ENCODE results near the gene EXOC3.

Gene EXOC3

DNA sequence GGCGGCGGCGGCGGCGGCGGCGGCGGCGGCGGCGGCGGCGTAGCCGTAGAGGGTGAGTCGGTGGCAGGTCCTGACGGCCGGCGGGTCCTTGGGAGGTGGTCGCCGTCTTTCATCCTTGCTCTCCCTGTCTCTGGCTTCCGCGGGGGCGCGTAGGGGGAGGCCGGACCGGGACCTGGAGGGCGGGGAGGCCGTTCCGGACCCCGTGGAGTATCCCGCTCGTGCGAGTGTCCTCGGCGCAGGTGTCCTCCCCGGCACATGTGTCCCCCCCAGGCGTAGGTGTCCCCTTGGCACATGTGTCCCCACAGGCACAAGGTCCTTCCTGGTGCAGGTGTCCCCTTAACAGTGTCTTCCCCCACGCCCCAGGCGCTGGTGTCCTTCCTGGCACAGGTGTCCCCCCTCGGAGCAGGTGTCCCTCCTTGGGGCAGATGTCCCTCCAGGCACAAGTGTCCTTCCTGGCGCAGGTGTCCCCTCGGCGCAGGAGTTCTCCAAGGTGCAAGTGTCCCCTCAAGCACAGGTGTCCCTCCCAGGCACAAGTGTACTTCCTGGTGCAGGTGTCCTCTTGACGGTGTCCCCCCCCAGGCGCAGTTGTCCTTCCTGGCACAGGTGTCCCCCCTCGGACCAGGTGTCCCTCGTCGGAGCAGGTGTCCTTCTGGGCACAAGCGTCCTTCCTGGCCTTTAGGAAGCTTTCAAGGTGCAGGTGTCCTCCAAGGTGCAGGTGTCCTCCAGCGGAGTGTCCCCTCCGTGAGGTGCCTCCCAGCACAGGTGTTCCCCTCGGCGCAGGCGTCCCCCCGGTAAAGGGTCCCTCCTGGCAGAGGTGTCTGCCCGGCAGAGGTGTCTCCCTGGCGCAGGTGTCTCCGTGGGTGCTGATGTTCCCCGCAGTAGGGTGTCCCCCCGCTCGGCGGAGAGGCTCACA is 519 bp downstream of the EXOC3 start:
- no peak for DNase-seq (ENCODE audit: low read depth)
- TF ChIP-seq, protein P1, sequence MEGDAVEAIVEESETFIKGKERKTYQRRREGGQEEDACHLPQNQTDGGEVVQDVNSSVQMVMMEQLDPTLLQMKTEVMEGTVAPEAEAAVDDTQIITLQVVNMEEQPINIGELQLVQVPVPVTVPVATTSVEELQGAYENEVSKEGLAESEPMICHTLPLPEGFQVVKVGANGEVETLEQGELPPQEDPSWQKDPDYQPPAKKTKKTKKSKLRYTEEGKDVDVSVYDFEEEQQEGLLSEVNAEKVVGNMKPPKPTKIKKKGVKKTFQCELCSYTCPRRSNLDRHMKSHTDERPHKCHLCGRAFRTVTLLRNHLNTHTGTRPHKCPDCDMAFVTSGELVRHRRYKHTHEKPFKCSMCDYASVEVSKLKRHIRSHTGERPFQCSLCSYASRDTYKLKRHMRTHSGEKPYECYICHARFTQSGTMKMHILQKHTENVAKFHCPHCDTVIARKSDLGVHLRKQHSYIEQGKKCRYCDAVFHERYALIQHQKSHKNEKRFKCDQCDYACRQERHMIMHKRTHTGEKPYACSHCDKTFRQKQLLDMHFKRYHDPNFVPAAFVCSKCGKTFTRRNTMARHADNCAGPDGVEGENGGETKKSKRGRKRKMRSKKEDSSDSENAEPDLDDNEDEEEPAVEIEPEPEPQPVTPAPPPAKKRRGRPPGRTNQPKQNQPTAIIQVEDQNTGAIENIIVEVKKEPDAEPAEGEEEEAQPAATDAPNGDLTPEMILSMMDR (conservative IDR thresholded peaks at IDR 0.05; ENCODE audit: low read depth, low read length), result no peak
- H3K4me3 ChIP-seq (ENCODE audit: low read length), result peak overlapping the region; percentile 97

DNA sequence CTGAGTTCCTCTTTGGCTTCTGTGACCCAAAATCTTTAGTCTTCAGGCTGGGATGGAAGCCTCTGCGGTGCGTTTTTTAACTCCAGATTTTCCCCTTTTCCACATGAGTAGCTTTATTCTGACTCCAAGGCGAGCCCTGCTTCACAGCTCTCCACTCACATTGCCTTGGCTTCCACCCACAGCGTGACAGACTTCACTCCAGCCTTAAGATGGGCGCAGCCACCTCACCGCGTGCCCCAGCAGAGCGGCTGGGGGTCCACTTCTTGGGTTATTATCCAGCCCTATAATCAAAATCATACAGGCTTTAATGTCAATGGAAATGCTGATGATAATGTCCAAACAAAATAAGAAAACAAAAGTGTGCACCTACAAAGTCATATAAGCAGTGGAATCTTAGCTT is 1.2 kb downstream of the EXOC3 start:
- no peak for DNase-seq (ENCODE audit: low read depth)
- TF ChIP-seq, protein P1 (conservative IDR thresholded peaks at IDR 0.05; ENCODE audit: low read depth, low read length), result no peak
- H3K4me3 ChIP-seq (ENCODE audit: low read length), result peak overlapping the region; percentile 97

DNA sequence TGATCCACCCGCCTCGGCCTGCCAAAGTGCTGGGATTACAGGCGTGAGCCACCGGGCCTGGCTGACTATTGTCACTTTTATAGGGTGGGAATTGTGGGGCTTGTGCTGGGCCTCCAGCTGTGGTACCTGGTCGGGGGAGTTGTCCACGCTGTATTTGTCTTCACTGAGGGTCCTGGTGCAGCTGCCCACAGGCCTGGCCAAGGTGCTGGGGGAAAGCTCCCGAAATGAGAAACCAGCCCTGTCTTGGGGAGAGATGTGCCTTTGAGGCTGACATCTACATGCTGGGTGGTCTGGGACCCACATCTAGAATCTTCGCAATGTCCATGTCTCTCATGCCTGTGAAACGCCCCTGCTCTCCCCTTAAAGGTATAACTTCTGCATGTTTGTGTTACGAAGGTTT is 2.6 kb downstream of the EXOC3 start:
- TF ChIP-seq, protein P1 (conservative IDR thresholded peaks at IDR 0.05; ENCODE audit: low read depth, low read length), result no peak
- no peak for DNase-seq (ENCODE audit: low read depth)
- H3K4me3 ChIP-seq (ENCODE audit: low read length), result no peak overlapping the region

DNA sequence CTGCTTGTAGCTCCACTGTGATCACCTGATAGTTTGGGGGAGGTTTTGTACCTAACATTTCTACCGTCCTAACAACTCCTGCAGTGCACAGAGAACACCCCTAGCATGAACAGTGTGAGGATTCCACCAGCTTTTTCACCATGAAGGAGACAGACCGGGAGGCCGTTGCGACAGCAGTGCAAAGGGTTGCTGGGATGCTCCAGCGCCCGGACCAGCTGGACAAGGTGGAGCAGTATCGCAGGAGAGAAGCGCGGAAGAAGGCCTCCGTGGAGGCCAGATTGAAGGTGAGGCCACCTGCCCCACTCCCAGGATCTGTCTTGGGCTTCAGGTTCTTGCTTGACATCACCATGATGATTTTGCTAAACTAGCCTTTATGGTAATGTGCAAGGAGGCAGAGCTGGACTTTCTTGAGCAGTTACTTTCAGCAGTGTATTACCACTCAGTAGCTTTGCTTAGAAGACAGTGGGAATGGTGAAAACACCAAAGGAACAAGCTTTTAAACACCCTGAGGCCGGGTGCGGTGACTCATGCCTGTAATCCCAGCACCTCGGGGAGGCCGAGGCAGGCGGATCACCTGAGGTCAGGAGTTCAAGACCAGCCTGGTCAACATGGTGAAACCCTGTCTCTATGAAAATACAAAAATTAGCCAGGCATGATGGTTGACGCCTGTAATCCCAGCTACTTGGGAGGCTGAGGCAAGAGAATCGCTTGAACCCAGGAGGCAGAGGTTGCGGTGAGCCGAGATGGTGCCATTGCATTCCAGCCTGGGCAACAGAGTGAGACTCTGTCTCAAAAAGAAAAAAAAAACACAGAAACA is 3.3 kb downstream of the EXOC3 start:
- DNase-seq (ENCODE audit: low read depth), result no peak
- no peak overlapping the region for H3K4me3 ChIP-seq (ENCODE audit: low read length)
- TF ChIP-seq, protein P1 (conservative IDR thresholded peaks at IDR 0.05; ENCODE audit: low read depth, low read length), result no peak

DNA sequence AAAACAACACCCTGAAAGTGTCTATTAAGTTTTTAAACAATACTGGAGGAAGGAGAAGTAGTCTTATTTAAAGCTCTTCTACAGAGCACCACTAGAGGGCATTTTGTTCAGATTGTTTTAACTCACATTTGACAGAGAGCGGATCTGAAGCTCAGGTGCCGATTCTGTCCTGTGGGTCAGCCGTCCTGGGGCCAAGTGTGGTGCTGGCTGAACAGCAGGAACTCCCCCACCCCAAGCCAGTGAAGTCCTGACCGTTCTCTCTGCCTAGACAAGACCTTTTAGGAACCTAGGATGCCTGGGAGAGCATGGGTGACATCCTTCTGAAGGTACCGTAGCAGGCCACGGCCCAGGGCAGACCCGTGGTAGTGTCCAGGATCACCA is 3.9 kb downstream of the EXOC3 start:
- TF ChIP-seq, protein P1 (conservative IDR thresholded peaks at IDR 0.05; ENCODE audit: low read depth, low read length), result peak; percentile 65
- DNase-seq (ENCODE audit: low read depth), result no peak
- no peak overlapping the region for H3K4me3 ChIP-seq (ENCODE audit: low read length)

DNA sequence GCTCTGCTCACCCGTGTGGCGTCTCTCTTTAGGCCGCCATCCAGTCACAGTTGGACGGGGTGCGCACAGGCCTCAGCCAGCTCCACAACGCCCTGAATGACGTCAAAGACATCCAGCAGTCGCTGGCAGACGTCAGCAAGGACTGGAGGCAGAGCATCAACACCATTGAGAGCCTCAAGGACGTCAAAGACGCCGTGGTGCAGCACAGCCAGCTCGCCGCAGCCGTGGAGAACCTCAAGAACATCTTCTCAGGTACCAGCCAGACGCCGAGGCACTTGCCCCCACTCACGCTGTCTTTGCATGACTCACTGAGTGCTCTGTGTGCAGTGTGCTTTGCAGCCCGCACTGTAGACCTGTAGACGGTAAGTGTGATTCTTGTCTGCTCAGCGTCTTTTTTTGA is 4.5 kb downstream of the EXOC3 start:
- no peak overlapping the region for H3K4me3 ChIP-seq (ENCODE audit: low read length)
- TF ChIP-seq, protein P1 (conservative IDR thresholded peaks at IDR 0.05; ENCODE audit: low read depth, low read length), result no peak
- DNase-seq (ENCODE audit: low read depth), result no peak

All from retinal pigment epithelial cell (primary cell).